HepG2 (cell line): ENCODE data around the gene ZNF281.

Experiments used
- EZH2 ChIP-seq: conservative IDR thresholded peaks from 2 replicates; pipeline ENCODE4 v1.6.1; 2012; ENCODE audit warnings: mild to moderate bottlenecking, low read depth, low read length, moderate library complexity
- POLR2AphosphoS5 ChIP-seq: IDR thresholded peaks from 2 replicates; pipeline ENCODE4 v1.6.1; 2012; ENCODE audit warnings: low read depth, low read length
- TF ChIP-seq, protein P1 (sequence below): sonication (generic); formaldehyde crosslinking; IDR thresholded peaks from 2 replicates; pipeline ENCODE4 v1.5.1; 2020; ENCODE audit warnings: mild to moderate bottlenecking, missing genetic modification reagents, moderate library complexity

DNA sequence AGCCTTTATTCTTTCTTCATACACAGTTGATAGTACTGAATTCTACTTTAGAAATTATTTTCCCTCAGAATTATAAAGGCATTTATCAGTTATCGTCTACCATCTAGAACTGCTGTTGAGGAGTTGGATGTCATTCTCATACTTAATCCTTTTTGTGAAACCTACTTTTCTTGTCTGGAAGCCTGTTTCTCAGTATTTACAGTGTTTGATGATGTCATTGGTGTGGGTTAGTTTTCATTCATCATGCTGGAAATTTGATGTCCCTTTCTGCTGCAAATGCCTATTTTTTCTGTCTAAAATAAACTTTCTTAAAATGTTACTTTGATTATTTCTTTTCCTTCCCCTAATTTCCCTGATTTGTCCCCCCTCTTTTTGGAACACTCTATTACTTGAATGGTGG is 22.8 kb upstream of the ZNF281 start:
- TF ChIP-seq EZH2 (no peak), POLR2AphosphoS5 (no peak)
- TF ChIP-seq, protein P1, sequence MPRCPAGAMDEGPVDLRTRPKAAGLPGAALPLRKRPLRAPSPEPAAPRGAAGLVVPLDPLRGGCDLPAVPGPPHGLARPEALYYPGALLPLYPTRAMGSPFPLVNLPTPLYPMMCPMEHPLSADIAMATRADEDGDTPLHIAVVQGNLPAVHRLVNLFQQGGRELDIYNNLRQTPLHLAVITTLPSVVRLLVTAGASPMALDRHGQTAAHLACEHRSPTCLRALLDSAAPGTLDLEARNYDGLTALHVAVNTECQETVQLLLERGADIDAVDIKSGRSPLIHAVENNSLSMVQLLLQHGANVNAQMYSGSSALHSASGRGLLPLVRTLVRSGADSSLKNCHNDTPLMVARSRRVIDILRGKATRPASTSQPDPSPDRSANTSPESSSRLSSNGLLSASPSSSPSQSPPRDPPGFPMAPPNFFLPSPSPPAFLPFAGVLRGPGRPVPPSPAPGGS (CRISPR knock-in tag), result no peak
